Suprapubic skin (tissue), 4 donors: ENCODE data around the gene CIRBP.

Source experiments
- EP300 ChIP-seq: sonication (generic); formaldehyde crosslinking; IDR thresholded peaks from one replicate; pipeline ENCODE4 v1.6.1; 2017; ENCODE audit warnings: antibody characterized with exemption
- POLR2A ChIP-seq, 2 donors: fragments of 450-650 bp; IDR thresholded peaks; one replicate each; pipeline ENCODE4 v1.6.1; 2017; ENCODE audit warnings: antibody characterized with exemption in 2 of 2, mild to moderate bottlenecking in 2 of 2, moderate library complexity in 2 of 2
- POLR2AphosphoS5 ChIP-seq, 3 donors: sonication (generic); formaldehyde crosslinking; IDR thresholded peaks; one replicate each; pipeline ENCODE4 v1.6.1; 2017; ENCODE audit warnings: antibody characterized with exemption in 3 of 3
- TF ChIP-seq, protein P1 (sequence below), 2 donors: fragments of 200-600 bp in 1 of 2; fragments of 450-650 bp in 1 of 2; sonication (generic) in 1 of 2; IDR thresholded peaks; one replicate each; pipeline ENCODE4 v1.5.1; 2016 to 2019; ENCODE audit warnings: antibody characterized with exemption in 2 of 2, mild to moderate bottlenecking in 1 of 2, moderate library complexity in 1 of 2

DNA sequence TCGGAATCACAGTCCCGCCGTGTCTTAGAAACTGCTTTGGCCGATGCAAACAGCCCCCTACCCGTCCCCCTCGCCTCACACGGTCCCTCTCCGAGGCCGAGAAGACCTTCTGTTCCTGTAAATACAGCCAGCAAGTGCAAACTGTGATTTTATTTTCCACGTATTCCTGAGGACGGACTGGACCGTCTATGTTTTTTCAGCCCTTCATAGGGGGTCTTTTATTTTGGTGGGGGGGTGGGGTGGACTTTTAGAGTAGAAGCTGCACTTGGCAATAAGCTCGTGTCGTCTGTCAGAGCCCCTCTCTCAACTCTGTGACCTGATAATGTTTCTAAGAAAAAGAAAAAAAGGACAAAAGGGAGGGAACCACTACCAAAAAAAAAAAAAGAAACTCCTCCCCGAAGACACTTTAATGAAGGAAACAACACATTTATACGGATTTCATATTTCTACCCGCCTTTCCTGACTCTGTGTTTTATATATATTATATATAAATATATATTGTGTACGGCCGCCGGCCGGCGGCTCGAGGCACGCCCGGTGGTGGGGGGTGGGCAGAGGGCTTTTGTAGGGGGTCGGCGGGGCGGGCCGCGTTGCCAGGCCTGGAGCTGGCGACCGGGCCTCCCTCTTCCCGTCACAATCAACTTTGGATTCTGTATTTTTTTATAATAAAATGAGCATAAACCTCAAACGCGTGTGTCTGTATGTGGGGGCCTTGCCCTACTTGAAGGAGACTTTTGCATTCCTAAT lies 31.8 kb downstream of the CIRBP start:
- no peak for TF ChIP-seq POLR2A (IDR thresholded peaks at IDR 0.05)
- TF ChIP-seq, protein P1, sequence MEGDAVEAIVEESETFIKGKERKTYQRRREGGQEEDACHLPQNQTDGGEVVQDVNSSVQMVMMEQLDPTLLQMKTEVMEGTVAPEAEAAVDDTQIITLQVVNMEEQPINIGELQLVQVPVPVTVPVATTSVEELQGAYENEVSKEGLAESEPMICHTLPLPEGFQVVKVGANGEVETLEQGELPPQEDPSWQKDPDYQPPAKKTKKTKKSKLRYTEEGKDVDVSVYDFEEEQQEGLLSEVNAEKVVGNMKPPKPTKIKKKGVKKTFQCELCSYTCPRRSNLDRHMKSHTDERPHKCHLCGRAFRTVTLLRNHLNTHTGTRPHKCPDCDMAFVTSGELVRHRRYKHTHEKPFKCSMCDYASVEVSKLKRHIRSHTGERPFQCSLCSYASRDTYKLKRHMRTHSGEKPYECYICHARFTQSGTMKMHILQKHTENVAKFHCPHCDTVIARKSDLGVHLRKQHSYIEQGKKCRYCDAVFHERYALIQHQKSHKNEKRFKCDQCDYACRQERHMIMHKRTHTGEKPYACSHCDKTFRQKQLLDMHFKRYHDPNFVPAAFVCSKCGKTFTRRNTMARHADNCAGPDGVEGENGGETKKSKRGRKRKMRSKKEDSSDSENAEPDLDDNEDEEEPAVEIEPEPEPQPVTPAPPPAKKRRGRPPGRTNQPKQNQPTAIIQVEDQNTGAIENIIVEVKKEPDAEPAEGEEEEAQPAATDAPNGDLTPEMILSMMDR (IDR thresholded peaks at IDR 0.05) = no peak
- no peak for TF ChIP-seq EP300
- TF ChIP-seq POLR2AphosphoS5 (IDR thresholded peaks at IDR 0.05) = no peak
